Keratinocyte (primary cell): Measurements from ENCODE around the gene CDC42EP3.

Source experiments
- EZH2 ChIP-seq: IDR thresholded peaks from one replicate; pipeline ENCODE4 v1.6.1; 2012; ENCODE audit warnings: inconsistent platforms, mild to moderate bottlenecking, low read length, moderate library complexity
- TF ChIP-seq, protein P1 (sequence below), 3 experiments: IDR thresholded peaks in 1 of 3; conservative IDR thresholded peaks in 1 of 3; optimal IDR thresholded peaks in 1 of 3; 2 replicates in 2 of 3; 3 replicates in 1 of 3; pipeline versions ENCODE3 to v1.5.1; 2011; ENCODE audit warnings: low read length in 3 of 3, mild to moderate bottlenecking in 3 of 3, moderate library complexity in 2 of 3, control low read depth in 1 of 3, inconsistent platforms in 1 of 3; ENCODE audit not compliant: insufficient read depth in 2 of 3; ENCODE audit errors: extremely low read depth in 1 of 3

DNA sequence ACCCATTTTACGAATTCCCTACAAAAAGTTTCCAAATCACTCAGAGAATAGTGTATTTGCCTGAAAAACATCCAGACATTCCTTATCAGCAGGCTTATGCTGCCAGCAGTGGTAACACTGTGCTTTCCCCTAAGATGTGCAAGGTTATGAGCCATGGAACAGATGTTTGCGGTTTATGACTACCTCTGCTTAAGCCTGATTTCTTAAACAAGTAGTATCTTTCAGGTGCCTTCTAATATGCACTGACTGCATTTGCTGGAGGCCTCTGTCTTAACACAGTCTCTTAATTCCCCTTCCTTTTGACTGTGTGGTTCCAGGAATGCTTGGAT lies 54.8 kb downstream of the CDC42EP3 start:
- no peak for TF ChIP-seq EZH2
- TF ChIP-seq, protein P1, sequence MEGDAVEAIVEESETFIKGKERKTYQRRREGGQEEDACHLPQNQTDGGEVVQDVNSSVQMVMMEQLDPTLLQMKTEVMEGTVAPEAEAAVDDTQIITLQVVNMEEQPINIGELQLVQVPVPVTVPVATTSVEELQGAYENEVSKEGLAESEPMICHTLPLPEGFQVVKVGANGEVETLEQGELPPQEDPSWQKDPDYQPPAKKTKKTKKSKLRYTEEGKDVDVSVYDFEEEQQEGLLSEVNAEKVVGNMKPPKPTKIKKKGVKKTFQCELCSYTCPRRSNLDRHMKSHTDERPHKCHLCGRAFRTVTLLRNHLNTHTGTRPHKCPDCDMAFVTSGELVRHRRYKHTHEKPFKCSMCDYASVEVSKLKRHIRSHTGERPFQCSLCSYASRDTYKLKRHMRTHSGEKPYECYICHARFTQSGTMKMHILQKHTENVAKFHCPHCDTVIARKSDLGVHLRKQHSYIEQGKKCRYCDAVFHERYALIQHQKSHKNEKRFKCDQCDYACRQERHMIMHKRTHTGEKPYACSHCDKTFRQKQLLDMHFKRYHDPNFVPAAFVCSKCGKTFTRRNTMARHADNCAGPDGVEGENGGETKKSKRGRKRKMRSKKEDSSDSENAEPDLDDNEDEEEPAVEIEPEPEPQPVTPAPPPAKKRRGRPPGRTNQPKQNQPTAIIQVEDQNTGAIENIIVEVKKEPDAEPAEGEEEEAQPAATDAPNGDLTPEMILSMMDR (optimal IDR thresholded peaks at IDR 0.05 in 1 of 3, IDR thresholded peaks at IDR 0.05 in 1 of 3, conservative IDR thresholded peaks at IDR 0.05 in 1 of 3; ENCODE audit: extremely low read depth in 1 of 3, insufficient read depth in 2 of 3, low read length in 3 of 3), result no peak
